ENCODE measurements around the gene BSG. TPM values are rescaled to one million over a fixed set of nuclear protein-coding genes. Genes with fewer than 3 reads are reported as not detected.

The BSG gene
- total and polyA plus RNA-seq, 10 of the 15 experiments (the other 5 are each of a cell fraction or from before 2014, with no cell fraction given): 2.8 to 297 (median 199) TPM

DNA sequence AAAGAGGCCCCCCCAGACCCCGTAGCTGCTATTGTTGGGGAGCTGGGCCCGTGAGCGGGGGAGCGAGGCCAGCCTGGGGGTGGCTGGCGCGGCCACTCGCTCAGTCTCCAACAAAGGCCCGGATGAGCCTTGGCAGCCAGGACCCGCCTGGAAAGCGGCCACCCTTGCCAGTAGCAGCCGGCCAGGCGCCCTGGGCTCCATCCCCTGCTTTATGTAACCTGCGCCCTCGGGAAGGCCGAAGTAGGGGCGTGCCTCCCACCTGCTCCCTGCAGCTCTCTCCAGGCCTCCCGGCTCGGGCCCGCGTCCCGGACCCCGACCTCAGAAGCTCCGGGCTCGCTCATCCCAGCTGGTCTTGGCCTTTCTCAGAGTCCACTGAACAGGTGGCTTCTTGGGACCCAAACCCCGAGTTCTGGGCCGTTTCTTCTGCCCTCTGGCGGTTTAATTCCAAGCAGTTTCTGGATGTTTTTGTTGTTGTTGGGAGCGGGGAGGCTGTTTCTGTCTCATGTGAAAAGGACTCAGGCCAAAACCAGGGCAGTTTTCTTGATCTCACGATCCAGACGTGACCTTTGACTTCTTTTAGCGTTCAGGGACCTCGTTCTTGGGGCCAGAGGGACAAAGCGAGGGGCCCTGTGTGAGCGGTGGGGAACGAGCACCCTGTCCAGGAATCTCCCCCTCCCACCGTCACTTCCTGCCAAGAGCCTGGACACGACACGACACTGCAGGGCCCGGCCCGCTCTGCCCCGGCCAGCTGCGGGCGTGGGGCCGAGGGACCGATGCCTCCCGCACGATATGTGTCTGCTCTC is 39.6 kb upstream of the BSG start (continued):
- TF ChIP-seq TCF3 (IDR thresholded peaks at IDR 0.05; ENCODE audit: borderline replicate concordance, insufficient read depth, low read depth, low read length) (0 out of 2 replicates have a peak, but pooled peaks have one; percentile 34), PML (IDR thresholded peaks at IDR 0.05; ENCODE audit: low read length) (no peak), MXI1 (IDR thresholded peaks at IDR 0.05; ENCODE audit: low read depth, low read length) (0 out of 2 replicates have a peak, but pooled peaks have one; percentile 7), BCLAF1 (IDR thresholded peaks at IDR 0.05) (no peak), MTA2 (IDR thresholded peaks at IDR 0.05; ENCODE audit: low read depth) (no peak), PKNOX1 (IDR thresholded peaks at IDR 0.05) (no peak), RAD21 (IDR thresholded peaks at IDR 0.05; ENCODE audit: insufficient read depth, low read depth, low read length) (0 out of 2 replicates have a peak, but pooled peaks have one; percentile 14)
- TF ChIP-seq, protein P1, sequence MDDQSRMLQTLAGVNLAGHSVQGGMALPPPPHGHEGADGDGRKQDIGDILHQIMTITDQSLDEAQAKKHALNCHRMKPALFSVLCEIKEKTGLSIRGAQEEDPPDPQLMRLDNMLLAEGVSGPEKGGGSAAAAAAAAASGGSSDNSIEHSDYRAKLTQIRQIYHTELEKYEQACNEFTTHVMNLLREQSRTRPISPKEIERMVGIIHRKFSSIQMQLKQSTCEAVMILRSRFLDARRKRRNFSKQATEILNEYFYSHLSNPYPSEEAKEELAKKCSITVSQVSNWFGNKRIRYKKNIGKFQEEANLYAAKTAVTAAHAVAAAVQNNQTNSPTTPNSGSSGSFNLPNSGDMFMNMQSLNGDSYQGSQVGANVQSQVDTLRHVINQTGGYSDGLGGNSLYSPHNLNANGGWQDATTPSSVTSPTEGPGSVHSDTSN (IDR thresholded peaks at IDR 0.05; ENCODE audit: insufficient replicate concordance, low read depth, low read length): no peak
